C4-2B (cell line): ENCODE measurements around the gene MEP1A.

Experiments used
- CTCF ChIP-seq: fragments of 450-650 bp; conservative IDR thresholded peaks from 2 replicates; pipeline ENCODE4 v1.5.1; 2017; ENCODE audit warnings: mild to moderate bottlenecking
- ZFX ChIP-seq: fragments of 450-650 bp; IDR thresholded peaks from 2 replicates; pipeline ENCODE4 v1.6.1; 2017

GRCh38 chr6:46838033-46838432, 44.8 kb downstream of the MEP1A start:
- TF ChIP-seq CTCF (no peak), ZFX (no peak)
